Measurements from ENCODE around the gene ABR. TPM values are rescaled to one million over a fixed set of nuclear protein-coding genes. Genes with fewer than 3 reads are reported as not detected.
"Not testable (repeated sequence)": the region's sequence is repeated elsewhere in the genome, so short reads cannot be mapped to it uniquely, and the experiment has no call there.

Gene ABR
- total RNA-seq, 1 donor from 2014 or later = 34.7 TPM

- DNase-seq (ENCODE audit: low read depth in 2 of 2) = no peak
These were observed 170.3 kb downstream of the ABR start for GRCh38 chr17:1009229-1010085.

- DNase-seq (ENCODE audit: low read depth in 2 of 2) = no peak
These were observed 171.6 kb downstream of the ABR start for GRCh38 chr17:1008008-1008761.

GRCh38 chr17:1007310-1008007 lies 172.3 kb downstream of the ABR start:
- no peak for DNase-seq (ENCODE audit: low read depth in 2 of 2)

GRCh38 chr17:1006054-1006453 lies 173.7 kb downstream of the ABR start:
- no peak for DNase-seq (ENCODE audit: low read depth in 2 of 2)

- peak in 1 of 2 donors; percentile 87 for DNase-seq (ENCODE audit: low read depth in 2 of 2)
These were observed 174.3 kb downstream of the ABR start for GRCh38 chr17:1005361-1005946.

- no peak for DNase-seq (ENCODE audit: low read depth in 2 of 2)
These were observed 174.9 kb downstream of the ABR start for GRCh38 chr17:1004769-1005295.

GRCh38 chr17:1003972-1004768 lies 175.6 kb downstream of the ABR start:
- DNase-seq (ENCODE audit: low read depth in 2 of 2) = peak in 1 of 2 donors; percentile 51

GRCh38 chr17:1003633-1003971 lies 176.2 kb downstream of the ABR start:
- DNase-seq (ENCODE audit: low read depth in 2 of 2) = no peak

- peak; percentile 69 to 93 for DNase-seq (ENCODE audit: low read depth in 2 of 2)
These were observed 176.8 kb downstream of the ABR start for GRCh38 chr17:1002771-1003555.

GRCh38 chr17:1002412-1002753 lies 177.4 kb downstream of the ABR start:
- no peak for DNase-seq (ENCODE audit: low read depth in 2 of 2)

GRCh38 chr17:1001640-1002411 lies 178.0 kb downstream of the ABR start:
- peak in 1 of 2 donors; percentile 57 for DNase-seq (ENCODE audit: low read depth in 2 of 2)

GRCh38 chr17:1000597-1001461 lies 179.0 kb downstream of the ABR start:
- peak; percentile 84 to 91 for DNase-seq (ENCODE audit: low read depth in 2 of 2)

- no peak for DNase-seq (ENCODE audit: low read depth in 2 of 2)
These were observed 181.7 kb downstream of the ABR start for GRCh38 chr17:998111-998510.

GRCh38 chr17:996554-997344 lies 183.0 kb downstream of the ABR start, which contains the start of gene TIMM22:
TSS of gene TIMM22 (plus strand) at chr17:997129. CDS start at chr17:997143, 14 bp downstream.
- DNase-seq (ENCODE audit: low read depth in 2 of 2) = peak; percentile 95 to 99

- DNase-seq (ENCODE audit: low read depth in 2 of 2) = not testable (repeated sequence)
These were observed 184.5 kb downstream of the ABR start for GRCh38 chr17:995324-995723.

- DNase-seq (ENCODE audit: low read depth in 2 of 2) = no peak
These were observed 186.8 kb downstream of the ABR start for GRCh38 chr17:992933-993332.

GRCh38 chr17:988561-988960 lies 191.2 kb downstream of the ABR start:
- no peak for DNase-seq (ENCODE audit: low read depth in 2 of 2)

Measured in dermis microvascular lymphatic vessel endothelial cell (primary cell).